Endothelial cell of umbilical vein (primary cell): ENCODE results near the gene PLEKHA8. TPM values are rescaled to one million over a fixed set of nuclear protein-coding genes. Genes with fewer than 3 reads are reported as not detected.

ENCODE experiments used
- BruUV-seq: library from RNA; stranded (reverse); fragments of 400-500 nt; replicated peaks from 2 replicates; lab custom pipeline; 2021; lab: Mats Ljungman, UMichigan
- CTCF ChIA-PET: fragments of 300-600, 350-600 bp; sonication (Branson Sonifier 250); formaldehyde crosslinking; loops from one replicate; lab custom pipeline; 2021; ENCODE audit warnings: antibody characterized with exemption, inconsistent platforms; lab: Charles Lee
- POLR2A ChIA-PET: fragments of 300-600, 350-600 bp; sonication (Branson Sonifier 250); formaldehyde crosslinking; loops from one replicate; lab custom pipeline; 2021; ENCODE audit warnings: antibody characterized with exemption, inconsistent platforms; lab: Charles Lee
- DNase-seq: peaks from one replicate; pipeline ENCODE4 v3.0.0-alpha.2; 2011; ENCODE audit warnings: low read depth, low spot score
- FAIRE-seq: peaks from 2 replicates; lab custom pipeline; 2011; peaks lifted over from hg19 to GRCh38; lab: Jason Lieb, UNC
- H2AFZ ChIP-seq: 2 replicates; pipeline ENCODE4 v1.6.0; 2012; ENCODE audit warnings: low read depth, low read length, control low read depth, inconsistent platforms
- H3K27ac ChIP-seq: 2 replicates; pipeline ENCODE4 v1.5.1; 2011; ENCODE audit warnings: low read depth, mild to moderate bottlenecking, control low read depth, low read length, moderate library complexity; ENCODE audit not compliant: insufficient read depth
- H3K27me3 ChIP-seq, 2 experiments: 2 replicates each; pipeline versions ENCODE4 v1.6.0 to v1.6.1; 2011; ENCODE audit warnings: low read length in 2 of 2, mixed read lengths in 1 of 2; ENCODE audit not compliant: control insufficient read depth in 2 of 2, insufficient read depth in 2 of 2
- H3K36me3 ChIP-seq, 2 experiments: 2 replicates in 1 of 2; 3 replicates in 1 of 2; pipeline ENCODE4 v1.5.1; 2011; ENCODE audit warnings: low read length in 2 of 2, mild to moderate bottlenecking in 1 of 2, moderate library complexity in 1 of 2; ENCODE audit not compliant: control insufficient read depth in 2 of 2, insufficient read depth in 2 of 2; ENCODE audit errors: extremely low read depth in 1 of 2
- H3K4me1 ChIP-seq: 3 replicates; pipeline ENCODE4 v1.5.1; 2011; ENCODE audit warnings: mild to moderate bottlenecking, low read length; ENCODE audit not compliant: control insufficient read depth, insufficient read depth; ENCODE audit errors: extremely low read depth
- H3K4me2 ChIP-seq: 2 replicates; pipeline ENCODE4 v1.6.1; 2011; ENCODE audit warnings: low read length, control low read depth, mixed read lengths; ENCODE audit not compliant: insufficient read depth
- H3K4me3 ChIP-seq, 3 experiments: fragments of 200-600 bp in 1 of 3; sonication (generic), shearing (Covaris generic) in 1 of 3; replicated peaks in 1 of 3; 2 replicates each; pipeline ENCODE4 v1.5.1; 2011 to 2016; ENCODE audit warnings: control low read depth in 3 of 3, low read length in 3 of 3, mild to moderate bottlenecking in 2 of 3, inconsistent platforms in 1 of 3, low read depth in 1 of 3, moderate library complexity in 1 of 3; ENCODE audit not compliant: insufficient read depth in 1 of 3
- H3K79me2 ChIP-seq: 2 replicates; pipeline ENCODE4 v1.6.0; 2012; ENCODE audit warnings: low read length, inconsistent platforms; ENCODE audit not compliant: control insufficient read depth, insufficient read depth
- H3K9ac ChIP-seq: replicated peaks from 2 replicates; pipeline ENCODE3; 2011; ENCODE audit warnings: low read length, control low read depth; ENCODE audit not compliant: insufficient read depth; ENCODE audit errors: extremely low read depth
- H3K9me1 ChIP-seq: replicated peaks from 3 replicates; pipeline ENCODE4 v1.6.0; 2011; ENCODE audit warnings: mild to moderate bottlenecking, low read length; ENCODE audit not compliant: control insufficient read depth, insufficient read depth; ENCODE audit errors: extremely low read depth
- H3K9me3 ChIP-seq: replicated peaks from 2 replicates; pipeline ENCODE4 v1.5.1; 2012; ENCODE audit warnings: low read length, inconsistent platforms; ENCODE audit not compliant: control insufficient read depth, insufficient read depth
- H4K20me1 ChIP-seq: replicated peaks from 2 replicates; pipeline ENCODE3; 2011; ENCODE audit warnings: mild to moderate bottlenecking, low read length; ENCODE audit not compliant: control insufficient read depth, insufficient read depth; ENCODE audit errors: extremely low read depth
- EZH2 ChIP-seq: IDR thresholded peaks from 2 replicates; pipeline ENCODE4 v1.6.1; 2012; ENCODE audit warnings: borderline replicate concordance, low read depth, mild to moderate bottlenecking, moderate library complexity, low read length, inconsistent platforms; ENCODE audit not compliant: severe bottlenecking
- FOS ChIP-seq: IDR thresholded peaks from 2 replicates; pipeline ENCODE4 v1.6.1; 2011; ENCODE audit warnings: mild to moderate bottlenecking, low read length, moderate library complexity, borderline replicate concordance; ENCODE audit not compliant: insufficient read depth
- GATA2 ChIP-seq: IDR thresholded peaks from 2 replicates; pipeline ENCODE4 v1.7.0; 2011; ENCODE audit warnings: low read depth, mild to moderate bottlenecking, moderate library complexity, mixed read lengths, low read length; ENCODE audit not compliant: insufficient read length, insufficient read depth
- JUN ChIP-seq: IDR thresholded peaks from 2 replicates; pipeline ENCODE4 v1.6.1; 2011; ENCODE audit warnings: borderline replicate concordance, low read depth; ENCODE audit not compliant: insufficient read length, insufficient read depth
- MYC ChIP-seq: IDR thresholded peaks from one replicate; pipeline ENCODE4 v1.6.1; 2011; ENCODE audit warnings: mild to moderate bottlenecking, low read depth, low read length
- POLR2A ChIP-seq: IDR thresholded peaks from 2 replicates; pipeline ENCODE4 v1.6.1; 2012; ENCODE audit warnings: low read depth, mild to moderate bottlenecking, control low read depth, low read length
- POLR2AphosphoS5 ChIP-seq: IDR thresholded peaks from 2 replicates; pipeline ENCODE4 v1.6.1; 2012; ENCODE audit warnings: low read depth, mild to moderate bottlenecking, control low read depth, low read length, moderate library complexity; ENCODE audit not compliant: insufficient read depth
- dilution Hi-C: fragments of 300-500 bp; cut with MboI; formaldehyde crosslinking; loops from one replicate; pipeline ENCODE4 v1.15.0; 2019; ENCODE audit warnings: low sequenced_read_pairs; ENCODE audit not compliant: extremely low pct_ligation_motif_present
- intact Hi-C: fragments of 100-400 bp; cut with micrococcal nuclease; formaldehyde crosslinking; loops from one replicate; pipeline ENCODE4 v1.10.0; 2022
- polyA plus RNA-seq, 4 experiments: library from polyadenylated mRNA; depleted of rRNA in 3 of 4; stranded (reverse) in 3 of 4; unstranded in 1 of 4; fragments of >200 nt; gene quantifications; 2 replicates each; pipeline versions ENCODE4 v1.2.1 to v1.2.3, GENCODE V29; 2011 to 2012; ENCODE audit warnings: missing spikeins in 1 of 4
- total RNA-seq: library from RNA; stranded (reverse); gene quantifications from 2 replicates; pipeline ENCODE4 v1.2.3, GENCODE V29; 2021
- TF ChIP-seq, protein P1 (sequence below), 2 donors: IDR thresholded peaks; 1 replicate in 1 of 2; 2 replicates in 1 of 2; pipeline ENCODE4 v1.5.1; 2011; ENCODE audit warnings: low read length in 2 of 2, mild to moderate bottlenecking in 2 of 2, moderate library complexity in 2 of 2, control low read depth in 1 of 2, inconsistent platforms in 1 of 2, low read depth in 1 of 2; ENCODE audit not compliant: insufficient read depth in 1 of 2; ENCODE audit errors: extremely low read depth in 1 of 2
- TF ChIP-seq, protein P2 (sequence below): IDR thresholded peaks from 2 replicates; pipeline ENCODE4 v1.6.1; 2011; ENCODE audit not compliant: insufficient read depth, insufficient read length

The PLEKHA8 gene
- total and polyA plus RNA-seq, 2 donors (not counting 3 experiments of a cell fraction or from before 2014, with no cell fraction given), result 4.5 to 19.8 TPM

DNA sequence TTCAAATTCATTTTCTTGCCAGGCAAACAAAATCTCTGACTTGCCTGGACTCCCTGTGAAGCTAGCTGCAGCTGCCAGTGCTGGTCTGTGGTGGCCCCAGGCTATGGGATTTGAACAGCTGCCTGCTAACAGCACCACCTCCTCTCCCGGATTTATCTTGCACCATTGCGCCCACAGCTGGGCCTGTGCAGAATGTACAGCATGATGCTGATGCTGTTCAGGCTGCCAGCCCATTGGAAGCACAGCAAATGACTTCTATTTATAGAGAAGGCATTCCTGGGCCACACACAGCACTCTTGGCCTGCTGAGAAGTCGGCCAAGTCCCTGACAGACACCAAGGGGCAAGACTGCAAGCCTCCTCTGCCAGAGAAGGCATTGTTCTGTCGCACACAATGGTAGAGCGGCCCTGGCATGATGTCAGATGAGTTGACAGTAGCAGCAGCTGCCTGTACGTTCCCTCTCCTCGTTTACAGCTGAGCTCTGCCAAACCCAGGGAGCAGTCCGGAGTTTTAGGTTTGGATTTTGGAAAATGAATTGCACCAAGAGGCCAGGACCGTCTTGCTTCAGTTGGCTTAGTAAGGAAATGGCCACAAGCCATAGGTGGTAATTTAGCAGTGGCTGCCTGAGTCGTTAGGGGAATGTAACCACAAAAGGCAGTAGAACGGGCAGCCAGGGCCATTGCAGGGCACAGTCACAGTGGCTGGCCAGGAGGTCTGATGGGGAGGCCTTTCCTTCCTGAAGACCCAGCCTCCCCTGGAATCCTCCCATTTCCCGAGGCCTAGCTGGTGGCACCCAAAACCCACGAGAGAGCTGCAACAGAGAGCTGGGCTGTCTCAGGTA lies 145.1 kb downstream of the PLEKHA8 start:
- POLR2A ChIA-PET, result no interaction called here
- Histone ChIP-seq H2AFZ (no peak overlapping the region), H3K36me3 (no peaks in the 10 kb centered on the region), H3K9me1 (no peaks in the 10 kb centered on the region), H3K4me3 (no peak overlapping the region), H3K4me2 (no peak overlapping the region), H3K79me2 (no peaks in the 10 kb centered on the region), H3K27me3 (peaks cover 4% of the 10 kb centered on the region in 2 experiments), H3K9ac (no peak overlapping the region), H3K9me3 (no peaks in the 10 kb centered on the region), H3K27ac (no peak overlapping the region), H3K4me1 (no peaks in the 10 kb centered on the region), H4K20me1 (no peaks in the 10 kb centered on the region)
- no TSS peak for BruUV-seq
- no peak for FAIRE-seq
- CTCF ChIA-PET, result interaction anchor here (0.7 to 1.6 kb wide), 3 partner anchors 9 to 391 kb away, joined by 4 to 5 read pairs (median 5); no protein-coding TSS in a partner anchor
- dilution Hi-C loops, result no loop called here
- TF ChIP-seq POLR2A (no peak), GATA2 (no peak), FOS (no peak), POLR2AphosphoS5 (no peak), JUN (no peak), EZH2 (no peak), MYC (no peak)
- TF ChIP-seq, protein P1, sequence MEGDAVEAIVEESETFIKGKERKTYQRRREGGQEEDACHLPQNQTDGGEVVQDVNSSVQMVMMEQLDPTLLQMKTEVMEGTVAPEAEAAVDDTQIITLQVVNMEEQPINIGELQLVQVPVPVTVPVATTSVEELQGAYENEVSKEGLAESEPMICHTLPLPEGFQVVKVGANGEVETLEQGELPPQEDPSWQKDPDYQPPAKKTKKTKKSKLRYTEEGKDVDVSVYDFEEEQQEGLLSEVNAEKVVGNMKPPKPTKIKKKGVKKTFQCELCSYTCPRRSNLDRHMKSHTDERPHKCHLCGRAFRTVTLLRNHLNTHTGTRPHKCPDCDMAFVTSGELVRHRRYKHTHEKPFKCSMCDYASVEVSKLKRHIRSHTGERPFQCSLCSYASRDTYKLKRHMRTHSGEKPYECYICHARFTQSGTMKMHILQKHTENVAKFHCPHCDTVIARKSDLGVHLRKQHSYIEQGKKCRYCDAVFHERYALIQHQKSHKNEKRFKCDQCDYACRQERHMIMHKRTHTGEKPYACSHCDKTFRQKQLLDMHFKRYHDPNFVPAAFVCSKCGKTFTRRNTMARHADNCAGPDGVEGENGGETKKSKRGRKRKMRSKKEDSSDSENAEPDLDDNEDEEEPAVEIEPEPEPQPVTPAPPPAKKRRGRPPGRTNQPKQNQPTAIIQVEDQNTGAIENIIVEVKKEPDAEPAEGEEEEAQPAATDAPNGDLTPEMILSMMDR (IDR thresholded peaks at IDR 0.05; ENCODE audit: extremely low read depth in 1 of 2, insufficient read depth in 1 of 2, low read depth in 1 of 2, low read length in 2 of 2), result no peak
- TF ChIP-seq, protein P2, sequence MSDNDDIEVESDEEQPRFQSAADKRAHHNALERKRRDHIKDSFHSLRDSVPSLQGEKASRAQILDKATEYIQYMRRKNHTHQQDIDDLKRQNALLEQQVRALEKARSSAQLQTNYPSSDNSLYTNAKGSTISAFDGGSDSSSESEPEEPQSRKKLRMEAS, result no peak
- DNase-seq, result no peak
- intact Hi-C loops, result no loop called here
